Measurements from ENCODE around the gene GGNBP2.

Gene GGNBP2

DNA sequence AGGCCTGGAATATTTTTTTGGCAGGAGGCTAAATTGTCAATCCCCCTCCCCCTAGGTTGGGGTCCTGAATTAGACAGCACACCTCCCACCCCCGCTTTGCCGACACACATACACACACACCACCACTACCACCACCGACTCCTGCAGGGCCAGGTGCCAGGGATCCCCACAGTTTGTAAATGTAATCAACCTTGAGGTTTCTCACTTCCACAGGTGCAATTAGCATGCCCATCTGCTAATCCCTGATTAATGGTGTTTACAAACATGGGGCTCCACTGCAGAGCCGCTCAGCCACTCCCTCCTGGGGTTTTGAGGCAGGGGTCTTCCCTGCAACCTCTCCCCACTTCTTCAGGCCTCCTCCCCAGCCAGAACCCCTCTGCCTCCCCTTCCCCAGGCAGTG is 68.4 kb downstream of the GGNBP2 start:
- DNase-seq (ENCODE audit: low read depth), result no peak
- no peak overlapping the region for H3K4me3 ChIP-seq (ENCODE audit: control insufficient read depth, low read depth, low read length)
- TF ChIP-seq CTCF (conservative IDR thresholded peaks at IDR 0.05; ENCODE audit: control insufficient read depth, insufficient read depth, low read depth, low read length), result no peak

DNA sequence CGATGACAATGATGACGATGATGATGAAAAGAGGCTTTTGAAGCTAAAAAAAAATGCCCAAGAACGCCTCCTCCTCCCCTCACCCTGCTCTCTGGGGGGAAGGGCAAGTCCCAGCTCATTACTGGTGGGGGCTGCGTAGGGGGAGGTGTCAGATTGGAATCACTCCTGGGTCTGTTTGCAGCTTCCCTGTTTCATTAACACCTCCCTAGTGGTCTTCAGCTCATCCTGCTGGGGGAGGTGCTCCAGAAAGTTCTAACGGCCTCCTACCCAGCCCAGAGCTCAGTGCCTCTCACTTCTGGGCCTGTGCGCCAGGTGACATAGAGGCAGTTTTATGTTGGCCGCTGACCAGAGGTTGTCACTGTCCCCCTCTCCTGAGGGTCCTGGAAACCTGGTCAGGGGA is 69.4 kb downstream of the GGNBP2 start:
- no peak for TF ChIP-seq CTCF (conservative IDR thresholded peaks at IDR 0.05; ENCODE audit: control insufficient read depth, insufficient read depth, low read depth, low read length)
- DNase-seq (ENCODE audit: low read depth), result no peak
- no peak overlapping the region for H3K4me3 ChIP-seq (ENCODE audit: control insufficient read depth, low read depth, low read length)

- no peak for DNase-seq (ENCODE audit: low read depth)
- TF ChIP-seq CTCF (conservative IDR thresholded peaks at IDR 0.05; ENCODE audit: control insufficient read depth, insufficient read depth, low read depth, low read length), result no peak
- no peak overlapping the region for H3K4me3 ChIP-seq (ENCODE audit: control insufficient read depth, low read depth, low read length)
Observed at GRCh38 chr17:36614933-36615332, 70.2 kb downstream of the GGNBP2 start.

DNA sequence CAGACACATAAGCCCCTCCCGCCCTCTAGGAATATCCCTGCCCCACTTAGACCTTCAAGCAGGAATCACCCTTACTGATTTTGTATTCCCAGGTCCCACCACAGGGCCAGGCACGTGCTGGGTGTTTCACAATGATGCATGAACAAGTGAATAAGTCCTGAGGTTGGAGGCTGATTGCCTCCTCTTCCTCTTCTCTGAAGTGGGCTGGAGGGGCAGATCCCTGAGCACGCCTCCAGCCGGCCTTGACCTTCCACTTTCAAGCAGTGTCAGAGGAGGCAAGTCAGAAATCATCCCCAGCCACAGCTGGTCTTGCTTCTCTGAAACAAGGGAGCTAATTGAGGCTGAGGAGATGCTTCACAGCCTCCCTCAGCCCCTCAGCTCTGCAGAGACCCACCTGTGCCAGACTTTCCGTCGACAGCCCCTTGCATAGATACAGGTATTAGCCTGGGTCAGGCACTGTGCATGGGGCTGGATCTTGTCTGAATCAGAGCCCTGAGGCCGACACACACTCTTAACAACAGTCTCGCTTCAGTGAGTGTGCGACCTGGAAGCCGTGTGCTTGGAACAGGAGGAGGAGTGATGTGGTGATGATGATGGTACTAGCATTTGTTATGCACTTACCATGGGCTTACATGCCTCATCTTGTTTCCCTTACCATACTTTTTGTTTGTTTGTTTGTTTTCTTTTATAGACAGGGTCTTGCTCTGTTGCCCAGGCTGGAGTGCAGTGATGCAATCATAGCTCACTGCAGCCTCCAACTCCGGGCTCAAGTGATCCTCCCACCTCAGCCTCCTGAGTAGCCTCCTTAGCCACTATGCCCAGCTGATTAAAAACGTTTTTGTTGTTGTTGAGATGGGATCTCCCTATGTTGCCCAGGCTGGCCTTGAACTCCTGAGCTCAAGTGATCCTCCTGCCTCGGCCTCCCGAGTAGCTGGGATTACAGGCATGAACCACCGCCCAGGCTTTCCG is 71.6 kb downstream of the GGNBP2 start:
- DNase-seq (ENCODE audit: low read depth), result no peak
- TF ChIP-seq CTCF (conservative IDR thresholded peaks at IDR 0.05; ENCODE audit: control insufficient read depth, insufficient read depth, low read depth, low read length), result no peak
- no peak overlapping the region for H3K4me3 ChIP-seq (ENCODE audit: control insufficient read depth, low read depth, low read length)

GRCh38 chr17:36617773-36618172 is 73.1 kb downstream of the GGNBP2 start:
- no peak for TF ChIP-seq CTCF (conservative IDR thresholded peaks at IDR 0.05; ENCODE audit: control insufficient read depth, insufficient read depth, low read depth, low read length)
- no peak overlapping the region for H3K4me3 ChIP-seq (ENCODE audit: control insufficient read depth, low read depth, low read length)

DNA sequence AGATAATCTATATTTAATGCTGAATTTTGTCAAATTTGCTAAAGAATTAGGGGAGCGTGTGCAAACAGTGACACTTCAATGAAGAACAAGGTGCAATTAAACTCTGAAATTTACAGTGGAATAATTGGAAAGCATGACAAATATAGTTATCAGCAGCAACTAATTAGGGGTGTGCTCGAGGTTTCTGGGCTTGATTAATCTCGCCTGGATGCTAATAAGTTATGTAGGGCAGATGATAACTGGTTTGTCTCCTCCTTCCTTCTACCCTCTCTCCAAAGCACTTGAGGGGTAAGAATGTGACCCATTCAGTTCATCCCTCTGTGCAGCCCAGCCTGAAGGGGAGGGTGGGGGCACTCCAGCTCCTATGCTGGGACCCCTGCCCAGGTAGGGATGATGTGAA is 78.6 kb downstream of the GGNBP2 start:
- no peak for DNase-seq (ENCODE audit: low read depth)
- TF ChIP-seq CTCF (conservative IDR thresholded peaks at IDR 0.05; ENCODE audit: control insufficient read depth, insufficient read depth, low read depth, low read length), result no peak

More at GRCh38 chr17:36617773-36618172, 73.1 kb downstream of the GGNBP2 start:
- no peak for DNase-seq (ENCODE audit: low read depth)

More for the DNA sequence above, 78.6 kb downstream of the GGNBP2 start:
- no peak overlapping the region for H3K4me3 ChIP-seq (ENCODE audit: control insufficient read depth, low read depth, low read length)
